22Rv1 (cell line): ENCODE measurements around the gene C14orf180.

Experiments
- H3K27ac ChIP-seq: fragments of 450-650 bp; 2 replicates; pipeline ENCODE4 v1.5.1; 2017
- CTCF ChIP-seq: fragments of 450-650 bp; IDR thresholded peaks from 2 replicates; pipeline ENCODE4 v1.5.1; 2017; ENCODE audit warnings: mild to moderate bottlenecking
- ZFX ChIP-seq: fragments of 450-650 bp; IDR thresholded peaks from 2 replicates; pipeline ENCODE4 v1.6.1; 2017; ENCODE audit warnings: antibody characterized with exemption, borderline replicate concordance

The C14orf180 gene

GRCh38 chr14:104537613-104537988, 42.0 kb upstream of the C14orf180 start:
- TF ChIP-seq ZFX = no peak
- TF ChIP-seq CTCF = no peak
- H3K27ac ChIP-seq = no peak overlapping the region

GRCh38 chr14:104541905-104542465, 37.6 kb upstream of the C14orf180 start:
- H3K27ac ChIP-seq = no peak overlapping the region
- TF ChIP-seq ZFX = no peak
- TF ChIP-seq CTCF = no peak

- H3K27ac ChIP-seq = no peak overlapping the region
- no peak for TF ChIP-seq ZFX
- no peak for TF ChIP-seq CTCF
These were observed 36.4 kb upstream of the C14orf180 start for GRCh38 chr14:104542871-104543830.

- TF ChIP-seq CTCF = no peak
- no peak for TF ChIP-seq ZFX
- no peak overlapping the region for H3K27ac ChIP-seq
These were observed 35.1 kb upstream of the C14orf180 start for GRCh38 chr14:104544362-104544961.

- H3K27ac ChIP-seq = no peak overlapping the region
- no peak; the same call in 1 of the 2 replicates for TF ChIP-seq CTCF
- TF ChIP-seq ZFX = no peak
These were observed 34.2 kb upstream of the C14orf180 start for GRCh38 chr14:104545151-104545941.

GRCh38 chr14:104545942-104546501, 33.5 kb upstream of the C14orf180 start:
- H3K27ac ChIP-seq = no peak overlapping the region
- TF ChIP-seq ZFX (no peak), CTCF (no peak)
